CD4-positive, alpha-beta T cell treated with Interleukin-6 for 4 hours (primary cell): ENCODE data around the gene MORF4L1.
"Not testable (repeated sequence)": the region's sequence is repeated elsewhere in the genome, so short reads cannot be mapped to it uniquely, and the experiment has no call there.

Source experiments
- DNase-seq: peaks from one replicate; pipeline ENCODE4 v3.0.0-alpha.2; 2020; ENCODE audit warnings: mixed read lengths

The MORF4L1 gene

GRCh38 chr15:78872155-78872971 lies at the start of gene MORF4L1:
Gene MORF4L1, plus strand, starts transcription at chr15:78872890. Its CDS starts 128 bp downstream, at chr15:78873018.
- peak; percentile 96 for DNase-seq

- no peak for DNase-seq
These were observed 43.8 kb upstream of the MORF4L1 start for GRCh38 chr15:78828920-78829319.

- peak; percentile 9 for DNase-seq
These were observed 42.0 kb upstream of the MORF4L1 start for GRCh38 chr15:78830514-78831228.

- no peak for DNase-seq
These were observed 41.2 kb upstream of the MORF4L1 start for GRCh38 chr15:78831229-78832207.

GRCh38 chr15:78836333-78836732 lies 36.4 kb upstream of the MORF4L1 start:
- no peak for DNase-seq

GRCh38 chr15:78837131-78837530 lies 35.6 kb upstream of the MORF4L1 start:
- DNase-seq: no peak

GRCh38 chr15:78837543-78837942 lies 35.1 kb upstream of the MORF4L1 start:
- DNase-seq: no peak

- no peak for DNase-seq
These were observed 34.2 kb upstream of the MORF4L1 start for GRCh38 chr15:78838489-78838888.

GRCh38 chr15:78839151-78839550 lies 33.5 kb upstream of the MORF4L1 start:
- not testable (repeated sequence) for DNase-seq

- DNase-seq: no peak
These were observed 31.9 kb upstream of the MORF4L1 start for GRCh38 chr15:78840661-78841375.

GRCh38 chr15:78841376-78841706 lies 31.3 kb upstream of the MORF4L1 start:
- no peak for DNase-seq

- DNase-seq: no peak
These were observed 30.8 kb upstream of the MORF4L1 start for GRCh38 chr15:78841891-78842290.

- no peak for DNase-seq
These were observed 30.2 kb upstream of the MORF4L1 start for GRCh38 chr15:78842519-78842918.

GRCh38 chr15:78846906-78847305 lies 25.8 kb upstream of the MORF4L1 start:
- not testable (repeated sequence) for DNase-seq

- DNase-seq: not testable (repeated sequence)
These were observed 25.2 kb upstream of the MORF4L1 start for GRCh38 chr15:78847387-78847906.

GRCh38 chr15:78850352-78850751 lies 22.3 kb upstream of the MORF4L1 start:
- DNase-seq: no peak

- DNase-seq: no peak
These were observed 21.5 kb upstream of the MORF4L1 start for GRCh38 chr15:78850941-78851755.

GRCh38 chr15:78853500-78853899 lies 19.2 kb upstream of the MORF4L1 start:
- DNase-seq: no peak

GRCh38 chr15:78854833-78855372 lies 17.8 kb upstream of the MORF4L1 start:
- DNase-seq: no peak

GRCh38 chr15:78855746-78856145 lies 16.9 kb upstream of the MORF4L1 start:
- no peak for DNase-seq
